Neural cell (in vitro differentiated cells): Measurements from ENCODE around the gene GRAMD2A. TPM values are rescaled to one million over a fixed set of nuclear protein-coding genes. Genes with fewer than 3 reads are reported as not detected.
A peak's percentile ranks its signal among the peaks of the same experiment; 100 is the strongest.

Experiments used
- H2AFZ ChIP-seq: fragments of 200-600, 300-800 bp; sonication (generic), shearing (Covaris generic); 2 replicates; pipeline ENCODE4 v1.6.0; 2014; ENCODE audit warnings: low read depth, mild to moderate bottlenecking, antibody characterized with exemption, low read length, moderate library complexity
- H3F3A ChIP-seq: fragments of 200-600 bp; shearing (Covaris generic); 2 replicates; pipeline ENCODE4 v1.6.1; 2016; ENCODE audit warnings: mild to moderate bottlenecking, moderate library complexity, mixed read lengths, antibody characterized with exemption, low read length; ENCODE audit not compliant: insufficient read depth, poor library complexity, severe bottlenecking
- H3K27ac ChIP-seq: fragments of 200-600, 300-800 bp; sonication (generic), shearing (Covaris generic); 2 replicates; pipeline ENCODE4 v1.5.1; 2014; ENCODE audit warnings: mild to moderate bottlenecking, low read length, moderate library complexity
- H3K27me3 ChIP-seq: fragments of 300-800, 200-600 bp; sonication (generic), shearing (Covaris generic); 2 replicates; pipeline ENCODE4 v1.6.0; 2014; ENCODE audit warnings: mild to moderate bottlenecking, low read depth, low read length, moderate library complexity; ENCODE audit not compliant: insufficient read depth
- H3K36me3 ChIP-seq: fragments of 300-800, 200-600 bp; sonication (generic), shearing (Covaris generic); 2 replicates; pipeline ENCODE4 v1.5.1; 2014; ENCODE audit warnings: mild to moderate bottlenecking, antibody characterized with exemption, low read length, moderate library complexity; ENCODE audit not compliant: insufficient read depth
- H3K4me2 ChIP-seq: fragments of 300-800, 200-600 bp; sonication (generic), shearing (Covaris generic); 2 replicates; pipeline ENCODE4 v1.6.0; 2014; ENCODE audit warnings: mild to moderate bottlenecking, low read length
- H3K4me3 ChIP-seq: fragments of 300-800, 200-600 bp; sonication (generic), shearing (Covaris generic); 2 replicates; pipeline ENCODE4 v1.5.1; 2014; ENCODE audit warnings: mild to moderate bottlenecking, low read length, moderate library complexity
- H3K79me2 ChIP-seq: fragments of 200-600 bp; shearing (Covaris generic); replicated peaks from 2 replicates; pipeline ENCODE4 v1.6.0; 2014; ENCODE audit warnings: mild to moderate bottlenecking, low read length, moderate library complexity; ENCODE audit not compliant: insufficient read depth
- H3K9ac ChIP-seq: fragments of 300-800, 200-600 bp; sonication (generic), shearing (Covaris generic); 2 replicates; pipeline ENCODE4 v1.6.1; 2016; ENCODE audit warnings: mild to moderate bottlenecking, low read length, mixed read lengths
- H3K9me2 ChIP-seq: fragments of 200-600 bp; shearing (Covaris generic); 2 replicates; pipeline ENCODE4 v1.6.1; 2016; ENCODE audit warnings: mild to moderate bottlenecking, low read length, mixed read lengths; ENCODE audit not compliant: insufficient read depth
- H3K9me3 ChIP-seq: fragments of 200-600, 300-800 bp; sonication (generic), shearing (Covaris generic); 2 replicates; pipeline ENCODE4 v1.6.1; 2016; ENCODE audit warnings: mild to moderate bottlenecking, mixed run types, low read length, moderate library complexity, mixed read lengths
- H4K20me1 ChIP-seq: fragments of 200-600 bp; shearing (Covaris generic); 2 replicates; pipeline ENCODE4 v1.6.1; 2016; ENCODE audit warnings: mild to moderate bottlenecking, mixed run types; ENCODE audit not compliant: insufficient read depth
- EP300 ChIP-seq: fragments of 450-650 bp; conservative IDR thresholded peaks from 2 replicates; pipeline ENCODE4 v1.6.1; 2014; ENCODE audit warnings: antibody characterized with exemption, mild to moderate bottlenecking, moderate library complexity; ENCODE audit not compliant: poor library complexity, severe bottlenecking
- EZH2 ChIP-seq: fragments of 200-600, 300-800 bp; shearing (Covaris generic), sonication (generic); IDR thresholded peaks from 2 replicates; pipeline ENCODE4 v1.6.1; 2014; ENCODE audit warnings: antibody characterized with exemption, low read length, borderline replicate concordance, mild to moderate bottlenecking; ENCODE audit not compliant: insufficient read depth, poor library complexity, severe bottlenecking
- MXI1 ChIP-seq: fragments of 450-650 bp; conservative IDR thresholded peaks from 2 replicates; pipeline ENCODE4 v1.6.1; 2014; ENCODE audit warnings: antibody characterized with exemption, mild to moderate bottlenecking; ENCODE audit not compliant: poor library complexity, severe bottlenecking
- POLR2AphosphoS5 ChIP-seq: IDR thresholded peaks from 2 replicates; pipeline ENCODE4 v1.6.1; 2012
- RAD21 ChIP-seq: fragments of 450-650 bp; conservative IDR thresholded peaks from 2 replicates; pipeline ENCODE4 v1.6.1; 2014; ENCODE audit warnings: antibody characterized with exemption, mild to moderate bottlenecking, moderate library complexity
- SMC3 ChIP-seq: fragments of 450-650 bp; conservative IDR thresholded peaks from 2 replicates; pipeline ENCODE4 v1.6.1; 2014; ENCODE audit warnings: antibody characterized with exemption, mild to moderate bottlenecking, moderate library complexity; ENCODE audit not compliant: poor library complexity
- TAF1 ChIP-seq: IDR thresholded peaks from 2 replicates; pipeline ENCODE4 v1.6.1; 2012; ENCODE audit warnings: low read depth
- polyA plus RNA-seq: library from polyadenylated mRNA; depleted of rRNA; stranded (reverse); fragments of >200 nt; gene quantifications from 2 replicates; pipeline ENCODE4 v1.2.3, GENCODE V29; 2014
- TF ChIP-seq, protein P1 (sequence below): fragments of 450-650 bp; IDR thresholded peaks from 2 replicates; pipeline ENCODE4 v1.5.1; 2014; ENCODE audit warnings: antibody characterized with exemption, mild to moderate bottlenecking, moderate library complexity; ENCODE audit not compliant: poor library complexity, severe bottlenecking
- TF ChIP-seq, protein P2 (sequence below): IDR thresholded peaks from 2 replicates; pipeline ENCODE4 v1.6.1; 2012; ENCODE audit warnings: borderline replicate concordance

The GRAMD2A gene
- polyA plus RNA-seq, 1 donor from 2014 or later, result 1.9 TPM

DNA sequence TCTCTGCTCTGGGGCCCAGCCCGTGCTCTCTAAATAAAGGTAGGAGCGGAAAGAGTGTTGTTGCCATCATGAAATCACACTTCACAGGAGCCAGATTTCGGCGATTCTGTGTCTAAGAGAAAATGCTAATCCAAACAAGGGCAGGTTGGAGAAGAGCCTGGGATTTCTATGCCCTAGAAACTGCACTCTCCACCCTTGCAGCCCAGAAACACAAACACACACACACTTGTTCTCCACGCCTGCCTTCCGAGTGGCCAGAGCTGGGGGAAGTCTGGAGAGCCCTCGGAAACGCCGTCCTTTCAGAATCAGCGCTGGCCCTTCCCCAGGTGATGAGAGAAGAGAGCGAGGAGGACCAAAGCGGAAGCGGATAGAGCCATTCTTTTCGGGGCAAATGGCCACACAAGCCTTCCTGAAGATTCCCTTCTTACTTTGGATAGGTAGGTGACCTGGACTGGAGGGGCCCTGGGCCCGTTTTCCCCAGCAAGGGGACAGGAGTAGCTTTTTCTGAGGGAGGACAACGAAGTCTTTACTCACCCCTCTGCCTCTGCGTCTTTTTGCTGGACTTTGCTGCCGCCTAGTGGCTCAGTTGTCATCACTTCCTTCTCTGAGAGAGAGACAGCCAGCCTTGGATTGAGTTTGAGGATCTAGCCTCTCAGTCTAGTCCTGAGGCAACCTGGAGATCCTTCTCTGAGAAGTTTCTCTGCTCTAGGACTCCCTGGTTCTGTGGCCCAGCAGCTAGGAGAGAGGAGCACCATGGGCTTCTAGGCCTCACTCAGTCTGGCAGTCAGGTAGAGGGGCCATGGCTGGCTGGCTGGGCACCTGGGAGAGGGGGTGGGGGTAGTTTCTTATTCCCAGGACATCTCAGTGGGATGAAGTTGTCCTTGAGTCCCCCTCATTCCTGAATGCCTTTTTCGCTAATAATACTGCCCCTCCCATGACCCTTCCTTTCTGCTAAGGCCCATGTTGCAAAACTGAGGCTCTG, 41.7 kb downstream of the GRAMD2A start:
- H4K20me1 ChIP-seq, result no peaks in the 10 kb centered on the region
- no peak overlapping the region for H3K4me3 ChIP-seq
- H3K27ac ChIP-seq, result no peak overlapping the region
- no peaks in the 10 kb centered on the region for H3K79me2 ChIP-seq
- H3K27me3 ChIP-seq, result no peaks in the 10 kb centered on the region
- H3K36me3 ChIP-seq, result no peaks in the 10 kb centered on the region
- H3F3A ChIP-seq, result no peaks in the 10 kb centered on the region
- no peak overlapping the region for H2AFZ ChIP-seq
- TF ChIP-seq, protein P1, sequence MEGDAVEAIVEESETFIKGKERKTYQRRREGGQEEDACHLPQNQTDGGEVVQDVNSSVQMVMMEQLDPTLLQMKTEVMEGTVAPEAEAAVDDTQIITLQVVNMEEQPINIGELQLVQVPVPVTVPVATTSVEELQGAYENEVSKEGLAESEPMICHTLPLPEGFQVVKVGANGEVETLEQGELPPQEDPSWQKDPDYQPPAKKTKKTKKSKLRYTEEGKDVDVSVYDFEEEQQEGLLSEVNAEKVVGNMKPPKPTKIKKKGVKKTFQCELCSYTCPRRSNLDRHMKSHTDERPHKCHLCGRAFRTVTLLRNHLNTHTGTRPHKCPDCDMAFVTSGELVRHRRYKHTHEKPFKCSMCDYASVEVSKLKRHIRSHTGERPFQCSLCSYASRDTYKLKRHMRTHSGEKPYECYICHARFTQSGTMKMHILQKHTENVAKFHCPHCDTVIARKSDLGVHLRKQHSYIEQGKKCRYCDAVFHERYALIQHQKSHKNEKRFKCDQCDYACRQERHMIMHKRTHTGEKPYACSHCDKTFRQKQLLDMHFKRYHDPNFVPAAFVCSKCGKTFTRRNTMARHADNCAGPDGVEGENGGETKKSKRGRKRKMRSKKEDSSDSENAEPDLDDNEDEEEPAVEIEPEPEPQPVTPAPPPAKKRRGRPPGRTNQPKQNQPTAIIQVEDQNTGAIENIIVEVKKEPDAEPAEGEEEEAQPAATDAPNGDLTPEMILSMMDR, result peak; percentile 91
- no peak for TF ChIP-seq POLR2AphosphoS5
- TF ChIP-seq RAD21, result peak; percentile 94
- peak; percentile 87 for TF ChIP-seq SMC3
- TF ChIP-seq TAF1, result no peak
- no peak for TF ChIP-seq EP300
- no peaks in the 10 kb centered on the region for H3K9me2 ChIP-seq
- no peaks in the 10 kb centered on the region for H3K9me3 ChIP-seq
- peak overlapping the region; percentile 3 for H3K9ac ChIP-seq
- H3K4me2 ChIP-seq, result no peak overlapping the region

DNA sequence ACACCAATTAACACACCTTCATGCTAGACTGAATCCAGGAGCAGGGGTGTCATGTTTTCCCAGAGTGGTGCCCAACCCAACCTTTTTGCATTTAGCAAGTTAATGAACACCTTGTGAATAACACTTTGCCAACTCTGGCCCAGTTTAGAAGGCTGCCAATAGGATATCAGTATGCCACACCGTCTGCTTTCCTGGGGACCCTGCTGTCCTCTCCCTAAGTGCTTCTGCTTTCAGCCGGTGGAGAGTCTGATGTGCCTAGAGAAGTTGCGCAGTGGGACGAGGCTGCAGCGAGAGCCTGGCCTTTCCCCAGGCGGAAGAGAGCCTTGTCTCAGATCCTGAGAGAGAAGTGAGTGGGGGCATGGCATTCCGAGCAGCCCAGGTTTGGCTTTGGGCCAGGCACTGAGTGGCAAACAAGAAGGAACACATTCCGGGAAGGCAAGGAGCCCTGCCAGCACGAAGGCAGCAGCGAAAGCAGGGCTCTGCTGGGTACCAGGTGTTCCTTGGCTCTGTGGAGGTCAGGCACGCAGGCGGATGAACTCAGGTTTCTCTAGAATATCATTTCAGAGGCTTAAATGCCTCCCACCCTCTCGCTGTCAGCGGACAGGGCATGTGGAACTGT, 42.5 kb downstream of the GRAMD2A start:
- no peak overlapping the region for H3K27ac ChIP-seq
- no peaks in the 10 kb centered on the region for H3K79me2 ChIP-seq
- no peak overlapping the region for H3K4me3 ChIP-seq
- TF ChIP-seq SMC3, result no peak
- TF ChIP-seq EP300, result no peak
- no peak for TF ChIP-seq MXI1
- TF ChIP-seq POLR2AphosphoS5, result no peak
- TF ChIP-seq, protein P2, sequence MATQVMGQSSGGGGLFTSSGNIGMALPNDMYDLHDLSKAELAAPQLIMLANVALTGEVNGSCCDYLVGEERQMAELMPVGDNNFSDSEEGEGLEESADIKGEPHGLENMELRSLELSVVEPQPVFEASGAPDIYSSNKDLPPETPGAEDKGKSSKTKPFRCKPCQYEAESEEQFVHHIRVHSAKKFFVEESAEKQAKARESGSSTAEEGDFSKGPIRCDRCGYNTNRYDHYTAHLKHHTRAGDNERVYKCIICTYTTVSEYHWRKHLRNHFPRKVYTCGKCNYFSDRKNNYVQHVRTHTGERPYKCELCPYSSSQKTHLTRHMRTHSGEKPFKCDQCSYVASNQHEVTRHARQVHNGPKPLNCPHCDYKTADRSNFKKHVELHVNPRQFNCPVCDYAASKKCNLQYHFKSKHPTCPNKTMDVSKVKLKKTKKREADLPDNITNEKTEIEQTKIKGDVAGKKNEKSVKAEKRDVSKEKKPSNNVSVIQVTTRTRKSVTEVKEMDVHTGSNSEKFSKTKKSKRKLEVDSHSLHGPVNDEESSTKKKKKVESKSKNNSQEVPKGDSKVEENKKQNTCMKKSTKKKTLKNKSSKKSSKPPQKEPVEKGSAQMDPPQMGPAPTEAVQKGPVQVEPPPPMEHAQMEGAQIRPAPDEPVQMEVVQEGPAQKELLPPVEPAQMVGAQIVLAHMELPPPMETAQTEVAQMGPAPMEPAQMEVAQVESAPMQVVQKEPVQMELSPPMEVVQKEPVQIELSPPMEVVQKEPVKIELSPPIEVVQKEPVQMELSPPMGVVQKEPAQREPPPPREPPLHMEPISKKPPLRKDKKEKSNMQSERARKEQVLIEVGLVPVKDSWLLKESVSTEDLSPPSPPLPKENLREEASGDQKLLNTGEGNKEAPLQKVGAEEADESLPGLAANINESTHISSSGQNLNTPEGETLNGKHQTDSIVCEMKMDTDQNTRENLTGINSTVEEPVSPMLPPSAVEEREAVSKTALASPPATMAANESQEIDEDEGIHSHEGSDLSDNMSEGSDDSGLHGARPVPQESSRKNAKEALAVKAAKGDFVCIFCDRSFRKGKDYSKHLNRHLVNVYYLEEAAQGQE, result no peak
- TF ChIP-seq, protein P1, result no peak
- TF ChIP-seq EZH2, result no peak
- no peak for TF ChIP-seq TAF1
- no peak for TF ChIP-seq RAD21
- H2AFZ ChIP-seq, result no peak overlapping the region
- no peak overlapping the region for H3K4me2 ChIP-seq
- peak overlapping the region; percentile 3 for H3K9ac ChIP-seq
- H3F3A ChIP-seq, result no peaks in the 10 kb centered on the region
- no peaks in the 10 kb centered on the region for H4K20me1 ChIP-seq
- no peaks in the 10 kb centered on the region for H3K27me3 ChIP-seq
- no peaks in the 10 kb centered on the region for H3K9me2 ChIP-seq
- H3K9me3 ChIP-seq, result no peaks in the 10 kb centered on the region
- H3K36me3 ChIP-seq, result no peaks in the 10 kb centered on the region
